H9 (cell line): Measurements from ENCODE around the gene COL8A2. TPM values are rescaled to one million over a fixed set of nuclear protein-coding genes. Genes with fewer than 3 reads are reported as not detected.

Experiments used
- DNase-seq: peaks from one replicate; pipeline ENCODE4 v3.0.0-alpha.2; 2017
- H2AFZ ChIP-seq: one replicate; pipeline ENCODE4 v1.6.1; 2013; ENCODE audit warnings: mild to moderate bottlenecking, low read length, control low read depth, moderate library complexity
- H2AK5ac ChIP-seq: 2 replicates; pipeline ENCODE4 v1.6.1; 2013; ENCODE audit warnings: low read length, control low read depth, mixed read lengths; ENCODE audit not compliant: insufficient read length
- H2BK120ac ChIP-seq: one replicate; pipeline ENCODE4 v1.6.1; 2013; ENCODE audit warnings: low read depth, mild to moderate bottlenecking, low read length, control low read depth, inconsistent platforms; ENCODE audit not compliant: poor library complexity, severe bottlenecking
- H2BK12ac ChIP-seq: 2 replicates; pipeline ENCODE4 v1.6.1; 2013; ENCODE audit warnings: low read length, control low read depth, mixed read lengths, low read depth; ENCODE audit not compliant: insufficient read length
- H2BK15ac ChIP-seq: 2 replicates; pipeline ENCODE4 v1.6.1; 2013; ENCODE audit warnings: low read depth, low read length, control low read depth
- H2BK20ac ChIP-seq: one replicate; pipeline ENCODE4 v1.6.1; 2013; ENCODE audit warnings: low read depth, mild to moderate bottlenecking, low read length, control low read depth, inconsistent platforms; ENCODE audit not compliant: poor library complexity, severe bottlenecking
- H2BK5ac ChIP-seq: 2 replicates; pipeline ENCODE4 v1.6.1; 2013; ENCODE audit warnings: low read length, control low read depth, mixed read lengths; ENCODE audit not compliant: insufficient read length
- H3K14ac ChIP-seq: 2 replicates; pipeline ENCODE4 v1.6.1; 2013; ENCODE audit warnings: low read length, control low read depth; ENCODE audit not compliant: insufficient read depth
- H3K18ac ChIP-seq: 2 replicates; pipeline ENCODE4 v1.6.1; 2013; ENCODE audit warnings: low read depth, mild to moderate bottlenecking, mixed read lengths, low read length, control low read depth; ENCODE audit not compliant: insufficient read length
- H3K23ac ChIP-seq: 2 replicates; pipeline ENCODE4 v1.6.1; 2013; ENCODE audit warnings: low read length, control low read depth, mixed read lengths, low read depth; ENCODE audit not compliant: insufficient read length
- H3K23me2 ChIP-seq: 2 replicates; pipeline ENCODE4 v1.6.1; 2013; ENCODE audit warnings: low read depth, mild to moderate bottlenecking, mixed read lengths, low read length, control low read depth; ENCODE audit not compliant: insufficient read length, poor library complexity, severe bottlenecking
- H3K27ac ChIP-seq: 2 replicates; pipeline ENCODE4 v1.5.1; 2013; ENCODE audit warnings: low read length, control low read depth, mixed read lengths, low read depth; ENCODE audit not compliant: insufficient read length
- H3K27me3 ChIP-seq: 2 replicates; pipeline ENCODE4 v1.6.1; 2013; ENCODE audit warnings: low read length, control low read depth, inconsistent platforms; ENCODE audit not compliant: insufficient read depth
- H3K4ac ChIP-seq: 2 replicates; pipeline ENCODE4 v1.6.1; 2013; ENCODE audit warnings: low read depth, mild to moderate bottlenecking, control low read depth, inconsistent platforms, low read length, moderate library complexity
- H3K4me1 ChIP-seq: 2 replicates; pipeline ENCODE4 v1.6.1; 2013; ENCODE audit warnings: low read length, control low read depth, inconsistent platforms; ENCODE audit not compliant: insufficient read depth
- H3K4me2 ChIP-seq: 2 replicates; pipeline ENCODE4 v1.6.1; 2013; ENCODE audit warnings: low read length, control low read depth, mixed read lengths; ENCODE audit not compliant: insufficient read length, insufficient read depth
- H3K56ac ChIP-seq: 2 replicates; pipeline ENCODE4 v1.6.1; 2013; ENCODE audit warnings: low read depth, mild to moderate bottlenecking, mixed read lengths, low read length, control low read depth; ENCODE audit not compliant: insufficient read length
- H3K79me1 ChIP-seq: 2 replicates; pipeline ENCODE4 v1.6.1; 2013; ENCODE audit warnings: low read depth, mild to moderate bottlenecking, moderate library complexity, low read length, control low read depth, inconsistent platforms; ENCODE audit not compliant: insufficient read depth, poor library complexity, severe bottlenecking
- H3K79me2 ChIP-seq: 2 replicates; pipeline ENCODE4 v1.6.1; 2013; ENCODE audit warnings: low read length, control low read depth, inconsistent platforms; ENCODE audit not compliant: insufficient read depth
- H3K9ac ChIP-seq: 2 replicates; pipeline ENCODE4 v1.6.1; 2013; ENCODE audit warnings: low read length, control low read depth, mixed read lengths; ENCODE audit not compliant: insufficient read length; ENCODE audit errors: extremely low read depth
- H3K9me3 ChIP-seq: one replicate; pipeline ENCODE4 v1.6.1; 2013; ENCODE audit warnings: low read depth, low read length, inconsistent platforms; ENCODE audit not compliant: control insufficient read depth
- H3T11ph ChIP-seq: one replicate; pipeline ENCODE4 v1.6.1; 2013; ENCODE audit warnings: mild to moderate bottlenecking, low read length, control low read depth, inconsistent platforms
- H4K20me1 ChIP-seq: one replicate; pipeline ENCODE4 v1.6.1; 2013; ENCODE audit not compliant: control insufficient read depth, insufficient read length, insufficient read depth
- H4K5ac ChIP-seq: 2 replicates; pipeline ENCODE4 v1.6.1; 2013; ENCODE audit warnings: low read depth, mild to moderate bottlenecking, mixed read lengths, low read length, control low read depth; ENCODE audit not compliant: insufficient read length
- H4K8ac ChIP-seq: replicated peaks from 2 replicates; pipeline ENCODE4 v1.6.1; 2013; ENCODE audit warnings: low read length, control low read depth, mixed read lengths, low read depth; ENCODE audit not compliant: insufficient read length
- H4K91ac ChIP-seq: 2 replicates; pipeline ENCODE4 v1.6.1; 2013; ENCODE audit warnings: low read depth, mild to moderate bottlenecking, moderate library complexity, mixed read lengths, low read length, control low read depth; ENCODE audit not compliant: insufficient read length
- H3K27ac Mint-ChIP-seq, 3 experiments: 2 replicates in 2 of 3; 3 replicates in 1 of 3; pipeline ENCODE4 v1.8.0; 2020 to 2021; ENCODE audit warnings: mixed read lengths in 3 of 3, mild to moderate bottlenecking in 1 of 3, moderate library complexity in 1 of 3
- H3K27me3 Mint-ChIP-seq: 2 replicates; pipeline ENCODE4 v1.8.0; 2021; ENCODE audit warnings: low read depth, mild to moderate bottlenecking, moderate library complexity, mixed read lengths
- H3K36me3 Mint-ChIP-seq, 3 experiments: 2 replicates in 2 of 3; 3 replicates in 1 of 3; pipeline ENCODE4 v1.8.0; 2020 to 2021; ENCODE audit warnings: low read depth in 3 of 3, mixed read lengths in 3 of 3; ENCODE audit not compliant: insufficient read depth in 1 of 3
- H3K4me1 Mint-ChIP-seq, 2 experiments: 2 replicates each; pipeline ENCODE4 v1.8.0; 2020; ENCODE audit warnings: mixed read lengths in 2 of 2
- H3K4me3 Mint-ChIP-seq, 2 experiments: 2 replicates in 1 of 2; 3 replicates in 1 of 2; pipeline ENCODE4 v1.8.0; 2020 to 2021; ENCODE audit warnings: mild to moderate bottlenecking in 2 of 2, mixed read lengths in 2 of 2, moderate library complexity in 1 of 2
- H3K9me3 Mint-ChIP-seq, 2 experiments: 2 replicates in 1 of 2; 3 replicates in 1 of 2; pipeline ENCODE4 v1.8.0; 2020; ENCODE audit warnings: mild to moderate bottlenecking in 2 of 2, mixed read lengths in 2 of 2, moderate library complexity in 1 of 2
- CTCF ChIP-seq: fragments of 200-600 bp; sonication (generic); conservative IDR thresholded peaks from 3 replicates; pipeline ENCODE4 v1.8.0; 2021; ENCODE audit warnings: antibody characterized with exemption, mild to moderate bottlenecking
- WGBS: extraction: QIAGEN DNeasy Blood & Tissue Kit; methylation state at CpG from one replicate; pipeline ENCODE4 v1.1.7; 2013; ENCODE audit warnings: missing lambda C conversion rate, low lambda C conversion rate, mixed read lengths; ENCODE audit not compliant: insufficient read length; ENCODE audit errors: extremely low coverage; 5-methylcytosine and 5-hydroxymethylcytosine counted together
- long read RNA-seq: library from polyadenylated mRNA; unstranded; transcript quantifications from one replicate; pipeline ENCODE4 v2.0.0, GENCODE V29; 2020
- total RNA-seq: library from RNA; stranded (reverse); gene quantifications from 2 replicates; pipeline ENCODE4 v1.2.1, GENCODE V29; 2021

Gene COL8A2
- 1.5 TPM in 2 replicates for total RNA-seq
- long read RNA-seq, partial matches to known transcripts, result 0 of 1 reads
- long read RNA-seq, other reads (novel, unspliced or antisense), result 1 of 1 reads

GRCh38 chr1:36125129-36125991 lies at the start of gene COL8A2:
Gene COL8A2, minus strand, starts transcription at chr1:36125222. Its CDS starts 24,980 bp downstream, at chr1:36100242.
- H3K27me3 ChIP-seq, result peaks cover 17% of the 10 kb centered on the region; the same call in 1 of the 2 replicates
- no peak within 1 kb of the TSS for H3K56ac ChIP-seq
- H2BK20ac ChIP-seq, result no peak within 1 kb of the TSS
- no peak for TF ChIP-seq CTCF
- no peaks in the 10 kb centered on the region for H3K9me3 ChIP-seq
- H4K8ac ChIP-seq, result no peak within 1 kb of the TSS
- H2BK5ac ChIP-seq, result no peak within 1 kb of the TSS
- no CpG with 5 or more reads among the region's 77 CpGs for WGBS
- no peaks in the 10 kb centered on the region for H3K79me1 ChIP-seq
- peak within 1 kb of the TSS; percentile 48; the same call in 1 of the 2 replicates for H3K14ac ChIP-seq
- Mint-ChIP-seq H3K9me3 (no peaks in the 10 kb centered on the region; a peak in 1 of 5 replicates), H3K27ac (no peak within 1 kb of the TSS), H3K4me1 (peaks cover 12 to 15% of the 10 kb centered on the region in 2 experiments), H3K36me3 (no peaks in the 10 kb centered on the region), H3K4me3 (peak within 1 kb of the TSS; percentile 58 to 81), H3K27me3 (peaks cover 46% of the 10 kb centered on the region)
- peaks cover 2% of the 10 kb centered on the region for H3K23me2 ChIP-seq
- DNase-seq, result peak; percentile 48
- H4K20me1 ChIP-seq, result no peaks in the 10 kb centered on the region
- H2AFZ ChIP-seq, result no peak within 1 kb of the TSS
- H2AK5ac ChIP-seq, result no peak within 1 kb of the TSS
- no peak within 1 kb of the TSS for H3T11ph ChIP-seq
- H3K4me2 ChIP-seq, result peak within 1 kb of the TSS; percentile 15
- no peak within 1 kb of the TSS for H3K4ac ChIP-seq
- H2BK15ac ChIP-seq, result no peak within 1 kb of the TSS
- no peak within 1 kb of the TSS for H4K5ac ChIP-seq
- H3K18ac ChIP-seq, result peak within 1 kb of the TSS; percentile 7
- no peak within 1 kb of the TSS for H2BK120ac ChIP-seq
- H3K4me1 ChIP-seq, result peaks cover 2% of the 10 kb centered on the region; the same call in 1 of the 2 replicates
- no peak within 1 kb of the TSS for H2BK12ac ChIP-seq
- H4K91ac ChIP-seq, result no peak within 1 kb of the TSS
- H3K9ac ChIP-seq, result no peak within 1 kb of the TSS
- H3K23ac ChIP-seq, result no peak within 1 kb of the TSS
- H3K79me2 ChIP-seq, result no peaks in the 10 kb centered on the region
- H3K27ac ChIP-seq, result no peak within 1 kb of the TSS
